Measurements from ENCODE around the gene FAF1.
A peak's percentile ranks its signal among the peaks of the same experiment; 100 is the strongest.

FAF1 gene

DNA sequence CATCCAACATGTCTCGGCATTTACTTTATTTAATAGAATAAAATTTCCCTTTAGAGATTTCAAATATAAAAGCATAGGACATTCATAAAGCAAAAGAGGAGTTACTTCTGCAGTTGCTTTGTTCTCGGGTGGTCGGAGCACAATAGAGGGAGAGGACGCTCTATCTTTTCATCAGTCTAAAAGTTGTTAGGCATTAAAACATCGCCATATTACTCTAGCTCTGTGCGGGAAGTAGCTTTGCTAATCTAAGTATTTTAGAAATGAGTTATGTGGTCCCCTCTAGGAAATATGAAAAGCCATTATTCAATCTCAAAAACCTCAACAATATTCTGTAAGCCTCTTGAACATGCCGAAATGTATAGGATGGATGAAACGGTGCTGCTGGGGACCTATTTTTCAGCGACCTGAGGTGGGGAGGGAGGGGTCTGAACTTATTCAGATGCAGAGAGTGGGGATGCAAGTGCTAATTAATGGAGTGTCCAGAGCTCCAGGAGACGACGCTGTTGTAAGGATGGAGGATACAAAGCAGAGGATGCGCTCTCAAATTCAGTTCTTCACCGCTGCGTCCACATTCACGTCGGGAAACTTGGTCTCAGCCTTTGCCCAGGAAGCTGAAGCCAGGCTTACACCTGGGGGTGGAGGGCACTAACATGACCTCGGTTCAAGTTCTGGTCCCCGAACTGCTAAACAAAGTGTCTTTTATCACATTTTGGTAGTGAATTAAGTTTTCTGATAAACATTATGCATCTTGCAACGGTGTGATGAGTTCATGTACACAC, 16.2 kb upstream of the FAF1 start:
- ChIA-PET POLR2A (interaction anchor here (0.9 to 8.1 kb wide), 7 partner anchors 7 to 47 kb away, joined by 3 to 157 read pairs (median 4); partner anchors contain the start of genes CDKN2C and FAF1), CTCF (interaction anchor here (0.6 to 1.3 kb wide), 5 partner anchors 18 to 310 kb away, joined by 3 to 7 read pairs (median 3); no protein-coding TSS in a partner anchor)
- Histone ChIP-seq H3K4me1 (ENCODE audit: control insufficient read depth, insufficient read depth, low read length) (peaks cover 10% of the 10 kb centered on the region; the same call in 1 of the 2 replicates), H3K36me3 (ENCODE audit: control insufficient read depth in 2 of 2, insufficient read depth in 1 of 2, low read length in 2 of 2) (peaks cover 0 to 2% of the 10 kb centered on the region in 2 experiments; a peak in 1 of 3 replicates), H3K4me3 (ENCODE audit: low read depth, low read length) (peak overlapping the region; percentile 98), H3K27ac (ENCODE audit: extremely low read depth, low read depth, low read length) (peak overlapping the region; percentile 99), H3K9me3 (ENCODE audit: control insufficient read depth, insufficient read depth, low read depth, low read length) (no peaks in the 10 kb centered on the region)
- no peak for TF ChIP-seq TCF7L2 (IDR thresholded peaks at IDR 0.05; ENCODE audit: borderline replicate concordance, low read depth, low read length)
- TF ChIP-seq KLF7 (tag by site-specific recombination; IDR thresholded peaks at IDR 0.05; ENCODE audit: borderline replicate concordance), result no peak
- TF ChIP-seq ZNF426 (tag by site-specific recombination; IDR thresholded peaks at IDR 0.05), result no peak
- TF ChIP-seq, protein P1, sequence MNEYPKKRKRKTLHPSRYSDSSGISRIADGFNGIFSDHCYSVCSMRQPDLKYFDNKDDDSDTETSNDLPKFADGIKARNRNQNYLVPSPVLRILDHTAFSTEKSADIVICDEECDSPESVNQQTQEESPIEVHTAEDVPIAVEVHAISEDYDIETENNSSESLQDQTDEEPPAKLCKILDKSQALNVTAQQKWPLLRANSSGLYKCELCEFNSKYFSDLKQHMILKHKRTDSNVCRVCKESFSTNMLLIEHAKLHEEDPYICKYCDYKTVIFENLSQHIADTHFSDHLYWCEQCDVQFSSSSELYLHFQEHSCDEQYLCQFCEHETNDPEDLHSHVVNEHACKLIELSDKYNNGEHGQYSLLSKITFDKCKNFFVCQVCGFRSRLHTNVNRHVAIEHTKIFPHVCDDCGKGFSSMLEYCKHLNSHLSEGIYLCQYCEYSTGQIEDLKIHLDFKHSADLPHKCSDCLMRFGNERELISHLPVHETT (tag by site-specific recombination; IDR thresholded peaks at IDR 0.05), result no peak
- TF ChIP-seq ZNF768 (tag by site-specific recombination; IDR thresholded peaks at IDR 0.05), result no peak
- no peak for TF ChIP-seq ZNF121 (tag by site-specific recombination; IDR thresholded peaks at IDR 0.05)
- TF ChIP-seq, protein P2, sequence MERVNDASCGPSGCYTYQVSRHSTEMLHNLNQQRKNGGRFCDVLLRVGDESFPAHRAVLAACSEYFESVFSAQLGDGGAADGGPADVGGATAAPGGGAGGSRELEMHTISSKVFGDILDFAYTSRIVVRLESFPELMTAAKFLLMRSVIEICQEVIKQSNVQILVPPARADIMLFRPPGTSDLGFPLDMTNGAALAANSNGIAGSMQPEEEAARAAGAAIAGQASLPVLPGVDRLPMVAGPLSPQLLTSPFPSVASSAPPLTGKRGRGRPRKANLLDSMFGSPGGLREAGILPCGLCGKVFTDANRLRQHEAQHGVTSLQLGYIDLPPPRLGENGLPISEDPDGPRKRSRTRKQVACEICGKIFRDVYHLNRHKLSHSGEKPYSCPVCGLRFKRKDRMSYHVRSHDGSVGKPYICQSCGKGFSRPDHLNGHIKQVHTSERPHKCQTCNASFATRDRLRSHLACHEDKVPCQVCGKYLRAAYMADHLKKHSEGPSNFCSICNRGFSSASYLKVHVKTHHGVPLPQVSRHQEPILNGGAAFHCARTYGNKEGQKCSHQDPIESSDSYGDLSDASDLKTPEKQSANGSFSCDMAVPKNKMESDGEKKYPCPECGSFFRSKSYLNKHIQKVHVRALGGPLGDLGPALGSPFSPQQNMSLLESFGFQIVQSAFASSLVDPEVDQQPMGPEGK (tag by site-specific recombination; IDR thresholded peaks at IDR 0.05), result peak; percentile 63
- TF ChIP-seq ZBTB21 (tag by site-specific recombination; IDR thresholded peaks at IDR 0.05), result no peak
- TF ChIP-seq, protein P3, sequence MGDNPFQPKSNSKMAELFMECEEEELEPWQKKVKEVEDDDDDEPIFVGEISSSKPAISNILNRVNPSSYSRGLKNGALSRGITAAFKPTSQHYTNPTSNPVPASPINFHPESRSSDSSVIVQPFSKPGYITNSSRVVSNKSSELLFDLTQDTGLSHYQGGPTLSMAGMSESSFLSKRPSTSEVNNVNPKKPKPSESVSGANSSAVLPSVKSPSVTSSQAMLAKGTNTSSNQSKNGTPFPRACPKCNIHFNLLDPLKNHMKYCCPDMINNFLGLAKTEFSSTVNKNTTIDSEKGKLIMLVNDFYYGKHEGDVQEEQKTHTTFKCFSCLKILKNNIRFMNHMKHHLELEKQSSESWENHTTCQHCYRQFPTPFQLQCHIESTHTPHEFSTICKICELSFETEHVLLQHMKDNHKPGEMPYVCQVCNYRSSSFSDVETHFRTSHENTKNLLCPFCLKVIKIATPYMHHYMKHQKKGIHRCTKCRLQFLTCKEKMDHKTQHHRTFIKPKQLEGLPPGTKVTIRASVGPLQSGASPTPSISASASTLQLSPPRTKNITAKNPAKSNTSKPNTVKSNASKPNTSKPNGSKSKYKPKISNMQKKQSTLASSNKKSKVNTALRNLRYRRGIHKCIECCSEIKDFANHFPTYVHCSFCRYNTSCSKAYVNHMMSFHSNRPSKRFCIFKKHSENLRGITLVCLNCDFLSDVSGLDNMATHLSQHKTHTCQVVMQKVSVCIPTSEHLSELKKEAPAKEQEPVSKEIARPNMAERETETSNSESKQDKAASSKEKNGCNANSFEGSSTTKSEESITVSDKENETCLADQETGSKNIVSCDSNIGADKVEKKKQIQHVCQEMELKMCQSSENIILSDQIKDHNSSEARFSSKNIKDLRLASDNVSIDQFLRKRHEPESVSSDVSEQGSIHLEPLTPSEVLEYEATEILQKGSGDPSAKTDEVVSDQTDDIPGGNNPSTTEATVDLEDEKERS (tag by site-specific recombination; IDR thresholded peaks at IDR 0.05), result no peak
- TF ChIP-seq ZNF621 (tag by site-specific recombination; IDR thresholded peaks at IDR 0.05), result no peak
- TF ChIP-seq ZSCAN30 (tag by site-specific recombination; IDR thresholded peaks at IDR 0.05), result no peak
- no peak for TF ChIP-seq FEZF1 (tag by site-specific recombination; IDR thresholded peaks at IDR 0.05)
- no peak for TF ChIP-seq ZNF37A (tag by site-specific recombination; IDR thresholded peaks at IDR 0.05)
- TF ChIP-seq ZNF292 (tag by site-specific recombination; IDR thresholded peaks at IDR 0.05; ENCODE audit: borderline replicate concordance, low read depth), result no peak
- no peak; the same call in 1 of the 2 replicates for TF ChIP-seq ZFP37 (tag by site-specific recombination; IDR thresholded peaks at IDR 0.05)
- TF ChIP-seq ZBTB48 (tag by site-specific recombination; IDR thresholded peaks at IDR 0.05), result no peak
- no peak for TF ChIP-seq ZNF202 (tag by site-specific recombination; IDR thresholded peaks at IDR 0.05; ENCODE audit: borderline replicate concordance)
- 0 out of 2 replicates have a peak, but pooled peaks have one; percentile 13 for TF ChIP-seq ZBTB7A (tag by site-specific recombination; IDR thresholded peaks at IDR 0.05; ENCODE audit: low read depth)
- TF ChIP-seq RBAK (tag by site-specific recombination; IDR thresholded peaks at IDR 0.05), result no peak
- TF ChIP-seq, protein P4, sequence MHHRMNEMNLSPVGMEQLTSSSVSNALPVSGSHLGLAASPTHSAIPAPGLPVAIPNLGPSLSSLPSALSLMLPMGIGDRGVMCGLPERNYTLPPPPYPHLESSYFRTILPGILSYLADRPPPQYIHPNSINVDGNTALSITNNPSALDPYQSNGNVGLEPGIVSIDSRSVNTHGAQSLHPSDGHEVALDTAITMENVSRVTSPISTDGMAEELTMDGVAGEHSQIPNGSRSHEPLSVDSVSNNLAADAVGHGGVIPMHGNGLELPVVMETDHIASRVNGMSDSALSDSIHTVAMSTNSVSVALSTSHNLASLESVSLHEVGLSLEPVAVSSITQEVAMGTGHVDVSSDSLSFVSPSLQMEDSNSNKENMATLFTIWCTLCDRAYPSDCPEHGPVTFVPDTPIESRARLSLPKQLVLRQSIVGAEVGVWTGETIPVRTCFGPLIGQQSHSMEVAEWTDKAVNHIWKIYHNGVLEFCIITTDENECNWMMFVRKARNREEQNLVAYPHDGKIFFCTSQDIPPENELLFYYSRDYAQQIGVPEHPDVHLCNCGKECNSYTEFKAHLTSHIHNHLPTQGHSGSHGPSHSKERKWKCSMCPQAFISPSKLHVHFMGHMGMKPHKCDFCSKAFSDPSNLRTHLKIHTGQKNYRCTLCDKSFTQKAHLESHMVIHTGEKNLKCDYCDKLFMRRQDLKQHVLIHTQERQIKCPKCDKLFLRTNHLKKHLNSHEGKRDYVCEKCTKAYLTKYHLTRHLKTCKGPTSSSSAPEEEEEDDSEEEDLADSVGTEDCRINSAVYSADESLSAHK (tag by site-specific recombination; IDR thresholded peaks at IDR 0.05), result no peak
- peak; percentile 73 for TF ChIP-seq MZF1 (tag by site-specific recombination; IDR thresholded peaks at IDR 0.05; ENCODE audit: borderline replicate concordance)
- TF ChIP-seq IKZF3 (tag by site-specific recombination; IDR thresholded peaks at IDR 0.05), result no peak
- no peak for TF ChIP-seq MEIS1 (CRISPR knock-in tag; IDR thresholded peaks at IDR 0.05; ENCODE audit: borderline replicate concordance)
- 0 out of 2 replicates have a peak, but pooled peaks have one; percentile 26 for TF ChIP-seq YY2 (tag by site-specific recombination; IDR thresholded peaks at IDR 0.05)
- no peak for TF ChIP-seq ZNF561 (tag by site-specific recombination; IDR thresholded peaks at IDR 0.05; ENCODE audit: borderline replicate concordance)
- TF ChIP-seq ZNF48 (tag by site-specific recombination; IDR thresholded peaks at IDR 0.05), result no peak

Data from HEK293 (cell line).